ENCODE data around the gene FOSL2. TPM values are rescaled to one million over a fixed set of nuclear protein-coding genes. Genes with fewer than 3 reads are reported as not detected.
A peak's percentile ranks its signal among the peaks of the same experiment; 100 is the strongest.

The FOSL2 gene
- total RNA-seq, 1 donor from 2014 or later = 156 TPM

DNA sequence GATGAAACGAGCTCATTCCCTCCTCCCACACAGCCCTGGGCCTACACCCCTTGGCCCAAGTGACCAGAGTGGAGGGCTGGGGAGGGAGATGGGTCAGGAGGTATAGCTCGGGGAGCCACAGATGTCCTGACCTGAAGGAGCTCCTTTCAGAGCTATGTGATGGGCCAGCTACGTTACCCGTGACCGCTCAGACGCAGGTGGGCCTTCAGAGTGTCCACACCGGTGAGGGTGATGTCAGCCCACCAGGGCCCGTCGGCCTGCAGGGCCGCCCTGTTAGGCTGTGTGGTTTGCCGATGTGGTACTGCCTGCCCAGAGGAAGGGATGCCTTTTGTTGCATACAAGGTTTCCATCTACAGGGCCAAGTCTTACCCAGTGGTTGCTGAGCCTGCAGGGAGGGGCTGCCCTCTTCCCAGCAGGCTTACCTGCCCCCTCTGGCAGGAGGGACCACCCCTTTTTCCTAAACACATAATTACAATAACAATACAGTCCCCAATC is 41.8 kb upstream of the FOSL2 start:
- Mint-ChIP-seq H3K27ac (no peak overlapping the region), H3K4me3 (ENCODE audit: low read depth) (no peak overlapping the region), H3K9me3 (no peaks in the 10 kb centered on the region), H3K4me1 (ENCODE audit: low read depth) (peaks cover 23% of the 10 kb centered on the region), H3K27me3 (ENCODE audit: low read depth) (no peaks in the 10 kb centered on the region), H3K36me3 (ENCODE audit: low read depth) (no peaks in the 10 kb centered on the region)
- intact Hi-C loops (cut with micrococcal nuclease) = no loop called here
- no peak for DNase-seq (ENCODE audit: low spot score)

- intact Hi-C loops (cut with micrococcal nuclease) = no loop called here
- no peak for DNase-seq (ENCODE audit: low spot score)
These were observed 41.0 kb upstream of the FOSL2 start for GRCh38 chr2:28351621-28352020.

GRCh38 chr2:28352104-28352503 is 40.6 kb upstream of the FOSL2 start:
- intact Hi-C loops (cut with micrococcal nuclease) = no loop called here
- Mint-ChIP-seq H3K4me3 (ENCODE audit: low read depth) (no peak overlapping the region), H3K36me3 (ENCODE audit: low read depth) (no peaks in the 10 kb centered on the region), H3K27me3 (ENCODE audit: low read depth) (no peaks in the 10 kb centered on the region), H3K4me1 (ENCODE audit: low read depth) (peaks cover 25% of the 10 kb centered on the region), H3K27ac (peak overlapping the region; percentile 49), H3K9me3 (no peaks in the 10 kb centered on the region)
- DNase-seq (ENCODE audit: low spot score) = no peak

More at GRCh38 chr2:28351621-28352020, 41.0 kb upstream of the FOSL2 start:
- H3K4me1 Mint-ChIP-seq (ENCODE audit: low read depth) = peaks cover 25% of the 10 kb centered on the region
- H3K4me3 Mint-ChIP-seq (ENCODE audit: low read depth) = no peak overlapping the region
- H3K27me3 Mint-ChIP-seq (ENCODE audit: low read depth) = no peaks in the 10 kb centered on the region
- H3K36me3 Mint-ChIP-seq (ENCODE audit: low read depth) = no peaks in the 10 kb centered on the region
- H3K27ac Mint-ChIP-seq = peak overlapping the region; percentile 49
- no peaks in the 10 kb centered on the region for H3K9me3 Mint-ChIP-seq

DNA sequence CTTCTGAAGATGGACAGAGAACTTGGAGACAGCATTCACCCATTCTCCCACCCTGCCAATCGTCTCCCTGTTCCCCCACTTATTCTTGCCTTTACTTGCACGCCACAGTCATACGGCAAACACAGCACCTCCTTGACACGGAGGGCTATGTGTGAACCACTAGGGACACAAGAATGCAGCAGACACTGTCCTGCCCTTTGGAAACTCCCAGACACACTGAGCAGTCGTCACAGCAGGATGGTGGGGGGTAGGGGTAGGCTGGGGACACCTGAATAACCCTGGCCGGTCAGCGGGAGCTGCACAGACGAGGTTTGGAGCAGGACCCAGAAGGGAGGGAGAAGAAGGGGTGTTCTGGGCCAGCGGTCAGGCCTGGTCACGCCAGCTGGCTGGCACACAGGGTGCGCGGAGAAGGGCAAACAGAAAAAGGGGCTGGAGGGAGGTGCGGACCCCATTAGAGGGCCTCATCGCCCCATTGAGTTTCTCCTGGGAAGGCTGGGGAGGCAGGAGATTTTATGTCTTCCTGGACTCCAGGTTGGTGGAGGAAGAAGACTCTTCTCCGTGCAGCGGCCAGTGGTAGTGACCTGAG is 40.0 kb upstream of the FOSL2 start:
- H3K9me3 Mint-ChIP-seq = no peaks in the 10 kb centered on the region
- DNase-seq (ENCODE audit: low spot score) = no peak
- H3K27ac Mint-ChIP-seq = no peak overlapping the region
- no peaks in the 10 kb centered on the region for H3K36me3 Mint-ChIP-seq (ENCODE audit: low read depth)
- H3K27me3 Mint-ChIP-seq (ENCODE audit: low read depth) = no peaks in the 10 kb centered on the region
- no peak overlapping the region for H3K4me3 Mint-ChIP-seq (ENCODE audit: low read depth)
- H3K4me1 Mint-ChIP-seq (ENCODE audit: low read depth) = peaks cover 19% of the 10 kb centered on the region
- intact Hi-C loops (cut with micrococcal nuclease) = no loop called here

- H3K9me3 Mint-ChIP-seq = no peaks in the 10 kb centered on the region
- intact Hi-C loops (cut with micrococcal nuclease) = no loop called here
These were observed 37.6 kb upstream of the FOSL2 start for GRCh38 chr2:28354920-28355520.

DNA sequence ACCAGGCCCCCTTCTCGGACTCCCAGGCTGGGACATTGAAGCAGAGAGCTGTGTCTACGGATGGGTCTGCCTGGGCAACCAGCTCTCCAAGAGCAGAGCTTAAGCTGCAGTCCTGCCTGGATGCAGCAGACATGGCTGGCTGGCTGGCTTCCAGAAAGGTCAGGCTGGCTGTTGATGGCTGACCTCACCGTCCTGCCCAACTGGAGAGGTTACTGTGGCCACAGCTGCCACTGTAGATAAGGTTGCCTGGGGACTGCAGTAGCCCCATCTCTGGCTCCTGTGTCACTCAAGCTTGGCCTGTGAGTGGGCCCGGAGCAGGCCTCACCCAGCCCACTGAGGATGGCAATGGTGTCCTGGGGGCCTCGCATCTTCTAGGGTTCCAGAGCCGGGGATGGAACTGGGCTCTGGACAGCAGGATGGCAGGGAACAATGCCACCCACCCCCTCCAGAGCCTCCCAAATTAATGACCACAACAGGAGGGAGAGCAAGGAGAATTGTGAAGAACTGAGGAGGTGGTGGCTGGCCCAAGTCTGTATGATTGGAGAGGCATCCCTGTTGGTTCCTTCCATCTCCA is 37.0 kb upstream of the FOSL2 start:
- Mint-ChIP-seq H3K27me3 (ENCODE audit: low read depth) (no peaks in the 10 kb centered on the region), H3K9me3 (no peaks in the 10 kb centered on the region), H3K36me3 (ENCODE audit: low read depth) (no peaks in the 10 kb centered on the region), H3K4me3 (ENCODE audit: low read depth) (no peak overlapping the region), H3K4me1 (ENCODE audit: low read depth) (peaks cover 33% of the 10 kb centered on the region), H3K27ac (no peak overlapping the region)
- intact Hi-C loops (cut with micrococcal nuclease) = no loop called here
- DNase-seq (ENCODE audit: low spot score) = no peak

More at GRCh38 chr2:28354920-28355520, 37.6 kb upstream of the FOSL2 start:
- no peak overlapping the region for H3K4me3 Mint-ChIP-seq (ENCODE audit: low read depth)
- no peaks in the 10 kb centered on the region for H3K27me3 Mint-ChIP-seq (ENCODE audit: low read depth)
- H3K27ac Mint-ChIP-seq = peak overlapping the region; percentile 6
- DNase-seq (ENCODE audit: low spot score) = no peak
- H3K36me3 Mint-ChIP-seq (ENCODE audit: low read depth) = no peaks in the 10 kb centered on the region
- peaks cover 27% of the 10 kb centered on the region for H3K4me1 Mint-ChIP-seq (ENCODE audit: low read depth)

DNA sequence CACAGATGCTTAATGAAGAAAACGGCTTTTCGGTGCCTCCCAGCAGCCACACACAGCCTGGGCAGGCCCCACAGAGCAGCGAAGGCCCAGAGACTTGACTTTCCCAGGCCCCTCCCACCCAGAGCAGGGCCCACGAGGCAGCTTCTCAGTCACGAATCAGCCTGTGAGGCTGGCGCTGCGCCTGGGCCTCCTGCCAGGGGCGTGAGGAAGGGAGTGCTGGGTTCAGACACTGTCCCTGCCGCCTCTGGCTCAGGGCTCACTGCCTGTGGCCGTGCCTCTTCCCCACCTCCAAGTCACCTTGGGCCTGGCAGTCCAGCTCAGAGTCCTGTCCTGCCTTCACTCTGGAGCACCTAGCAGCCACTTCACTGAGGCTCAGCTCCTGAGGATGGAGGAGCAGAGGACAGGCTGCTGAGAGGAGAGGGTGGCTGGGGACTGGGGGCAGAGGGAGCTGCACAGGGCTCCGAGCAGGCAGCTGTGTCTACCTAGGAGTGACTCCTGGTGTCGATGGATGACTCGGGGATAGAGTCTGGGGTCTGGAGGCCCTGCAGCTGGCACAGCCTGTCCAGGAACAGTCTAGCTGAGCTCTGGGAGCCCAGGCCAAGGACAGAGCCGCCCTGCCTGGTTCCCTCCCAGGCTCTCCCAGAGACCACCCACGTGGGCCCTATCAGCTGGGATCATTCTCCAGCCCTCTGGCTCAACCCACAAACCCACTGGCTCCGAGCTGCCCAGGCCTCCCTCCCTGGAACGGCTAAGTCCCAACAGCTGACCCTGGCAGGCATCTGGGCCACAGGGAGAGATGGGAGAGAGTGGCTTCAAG is 36.4 kb upstream of the FOSL2 start:
- Mint-ChIP-seq H3K9me3 (no peaks in the 10 kb centered on the region), H3K4me1 (ENCODE audit: low read depth) (peaks cover 40% of the 10 kb centered on the region), H3K36me3 (ENCODE audit: low read depth) (no peaks in the 10 kb centered on the region), H3K27me3 (ENCODE audit: low read depth) (no peaks in the 10 kb centered on the region), H3K4me3 (ENCODE audit: low read depth) (no peak overlapping the region), H3K27ac (no peak overlapping the region)
- no peak for DNase-seq (ENCODE audit: low spot score)
- intact Hi-C loops (cut with micrococcal nuclease) = no loop called here

- no peak for DNase-seq (ENCODE audit: low spot score)
- peaks cover under 1% of the 10 kb centered on the region for H3K36me3 Mint-ChIP-seq (ENCODE audit: low read depth)
- no peak overlapping the region for H3K27ac Mint-ChIP-seq
- peaks cover under 1% of the 10 kb centered on the region for H3K27me3 Mint-ChIP-seq (ENCODE audit: low read depth)
- peaks cover 42% of the 10 kb centered on the region for H3K4me1 Mint-ChIP-seq (ENCODE audit: low read depth)
- H3K4me3 Mint-ChIP-seq (ENCODE audit: low read depth) = no peak overlapping the region
- H3K9me3 Mint-ChIP-seq = no peaks in the 10 kb centered on the region
- intact Hi-C loops (cut with micrococcal nuclease) = no loop called here
These were observed 35.6 kb upstream of the FOSL2 start for GRCh38 chr2:28357055-28357454.

DNA sequence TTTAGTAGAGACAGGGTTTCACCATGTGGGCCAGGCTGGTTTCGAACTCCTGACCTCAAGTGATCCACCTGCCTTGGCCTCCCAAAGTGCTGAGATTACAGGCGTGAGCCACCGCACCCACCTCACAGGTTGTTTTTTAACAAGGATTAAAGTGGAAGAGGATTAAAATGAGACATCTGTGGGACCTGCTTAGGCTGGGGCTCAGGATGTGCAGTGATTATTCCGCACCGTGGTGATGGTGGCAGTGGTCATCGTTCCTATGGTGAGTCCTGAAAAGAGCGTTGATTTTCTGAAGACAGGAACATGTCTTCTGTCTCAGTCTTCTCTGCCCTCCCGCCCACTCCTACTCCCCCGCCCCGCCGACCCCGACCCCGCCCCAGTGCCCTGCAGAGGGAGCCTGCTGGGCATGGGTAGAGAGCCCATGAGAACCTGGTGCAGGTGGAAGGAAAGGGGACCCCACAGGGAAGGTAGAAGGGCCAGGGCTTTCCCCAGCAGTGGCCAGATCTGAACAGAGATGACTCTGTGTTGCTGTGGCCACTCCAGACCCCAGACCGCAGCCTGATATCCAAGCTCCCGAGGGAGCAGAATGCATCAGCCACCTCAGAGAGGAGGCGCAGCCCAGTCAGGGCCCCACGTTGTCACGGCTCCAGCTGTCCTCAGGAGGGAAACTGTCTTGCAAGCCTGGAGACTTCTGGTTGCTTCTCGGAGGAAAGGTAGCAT is 34.5 kb upstream of the FOSL2 start:
- Mint-ChIP-seq H3K36me3 (ENCODE audit: low read depth) (peaks cover 5% of the 10 kb centered on the region), H3K4me1 (ENCODE audit: low read depth) (peaks cover 52% of the 10 kb centered on the region), H3K27ac (peak overlapping the region; percentile 97), H3K27me3 (ENCODE audit: low read depth) (peaks cover 4% of the 10 kb centered on the region), H3K4me3 (ENCODE audit: low read depth) (no peak overlapping the region), H3K9me3 (no peaks in the 10 kb centered on the region)
- DNase-seq (ENCODE audit: low spot score) = no peak
- intact Hi-C loops (cut with micrococcal nuclease) = no loop called here

DNA sequence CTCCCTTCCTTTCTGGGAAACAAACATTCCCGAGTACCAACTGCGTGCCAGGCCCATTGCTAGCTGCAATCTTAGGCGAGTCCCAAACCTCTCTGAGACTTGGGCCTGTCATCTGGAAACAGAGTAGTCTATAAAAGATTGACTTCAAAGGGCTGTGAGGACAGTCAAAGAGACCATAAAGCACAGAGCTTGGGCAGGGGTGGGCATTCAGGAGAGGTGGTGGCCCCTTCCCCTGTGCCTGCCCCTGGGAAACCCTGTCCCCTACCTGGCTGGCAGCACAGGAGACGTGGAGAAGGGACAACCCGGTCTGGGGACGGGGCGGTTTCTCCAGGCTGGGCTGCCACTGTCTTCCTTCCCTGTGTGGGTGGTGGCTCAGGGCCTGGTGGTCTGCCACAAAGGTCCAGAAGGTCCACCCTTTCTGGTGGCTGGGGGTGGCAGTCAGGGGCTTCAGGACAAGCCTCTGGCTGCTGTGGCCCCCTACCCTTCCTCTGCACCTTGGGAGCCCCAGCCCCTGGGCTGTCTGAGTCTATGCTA is 33.9 kb upstream of the FOSL2 start:
- intact Hi-C loops (cut with micrococcal nuclease) = loop anchor here (1.0 kb wide), 2 partner anchors 9 to 34 kb away; partner anchors contain the start of gene FOSL2
- peaks cover 4% of the 10 kb centered on the region for H3K27me3 Mint-ChIP-seq (ENCODE audit: low read depth)
- no peaks in the 10 kb centered on the region for H3K9me3 Mint-ChIP-seq
- H3K4me1 Mint-ChIP-seq (ENCODE audit: low read depth) = peaks cover 57% of the 10 kb centered on the region
- H3K4me3 Mint-ChIP-seq (ENCODE audit: low read depth) = peak overlapping the region; percentile 72
- DNase-seq (ENCODE audit: low spot score) = no peak
- H3K36me3 Mint-ChIP-seq (ENCODE audit: low read depth) = peaks cover 9% of the 10 kb centered on the region
- peak overlapping the region; percentile 97 for H3K27ac Mint-ChIP-seq

DNA sequence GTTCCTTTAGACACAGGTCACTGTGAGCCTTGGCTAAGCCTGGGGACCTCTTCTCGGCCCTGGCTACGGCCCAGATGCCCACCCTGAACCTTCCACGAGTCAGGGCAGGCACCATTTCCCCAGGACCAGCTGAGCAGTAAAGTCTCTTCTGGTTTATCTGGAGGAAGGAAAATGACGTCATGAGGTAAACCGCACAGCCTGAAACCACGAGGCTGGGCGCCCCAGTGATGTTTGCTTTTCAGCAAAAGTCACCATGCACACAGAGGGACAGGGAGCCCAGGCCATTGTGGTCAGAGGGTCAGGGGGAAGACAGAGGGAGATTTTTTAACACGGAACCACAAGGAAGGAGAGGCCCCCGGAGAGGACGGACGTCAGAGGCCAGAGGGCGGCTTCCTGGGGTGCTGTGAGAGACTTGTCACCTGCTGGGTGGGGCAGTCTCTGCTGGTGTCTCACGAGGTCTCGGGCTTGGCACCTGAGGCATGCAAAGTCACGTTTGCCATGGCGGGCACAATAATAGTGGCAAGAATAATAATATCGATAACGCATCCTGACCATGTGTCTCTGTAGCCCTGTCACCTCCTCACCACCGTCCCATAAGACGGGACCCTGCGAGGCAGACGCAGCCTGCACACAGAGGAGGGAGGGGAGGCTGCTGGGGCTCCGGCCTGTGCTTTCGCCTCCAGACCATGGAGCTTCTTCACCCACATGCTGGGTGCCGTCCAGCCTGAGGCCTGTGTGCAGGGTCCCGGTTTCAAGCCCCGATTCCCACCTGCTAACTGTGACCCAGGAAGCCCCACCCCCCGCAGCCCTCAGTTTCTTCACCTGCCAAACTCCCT is 33.2 kb upstream of the FOSL2 start:
- H3K36me3 Mint-ChIP-seq (ENCODE audit: low read depth) = peaks cover 9% of the 10 kb centered on the region
- H3K9me3 Mint-ChIP-seq = no peaks in the 10 kb centered on the region
- H3K4me3 Mint-ChIP-seq (ENCODE audit: low read depth) = peak overlapping the region; percentile 72
- peak overlapping the region; percentile 97 for H3K27ac Mint-ChIP-seq
- intact Hi-C loops (cut with micrococcal nuclease) = loop anchor here (1.0 kb wide), 2 partner anchors 8 to 33 kb away; partner anchors contain the start of gene FOSL2
- peak; percentile 85 for DNase-seq (ENCODE audit: low spot score)
- peaks cover 63% of the 10 kb centered on the region for H3K4me1 Mint-ChIP-seq (ENCODE audit: low read depth)
- H3K27me3 Mint-ChIP-seq (ENCODE audit: low read depth) = peaks cover 4% of the 10 kb centered on the region
